ENCODE data around the gene PLEKHJ1.

Gene PLEKHJ1

GRCh38 chr19:2234996-2235380 lies 1.1 kb downstream of the PLEKHJ1 start:
- DNase-seq: no peak

- no peak for DNase-seq
Measured at GRCh38 chr19:2233601-2234280, 2.4 kb downstream of the PLEKHJ1 start.

GRCh38 chr19:2232286-2233151 lies 3.6 kb downstream of the PLEKHJ1 start:
- DNase-seq: no peak

- DNase-seq: no peak
Measured at GRCh38 chr19:2231621-2232221, 4.4 kb downstream of the PLEKHJ1 start.

- DNase-seq: no peak
Measured at GRCh38 chr19:2230807-2231533, 5.2 kb downstream of the PLEKHJ1 start.

GRCh38 chr19:2230033-2230531 lies 6.0 kb downstream of the PLEKHJ1 start:
- no peak for DNase-seq

- no peak for DNase-seq
Measured at GRCh38 chr19:2229103-2230032, 6.8 kb downstream of the PLEKHJ1 start.

- no peak for DNase-seq
Measured at GRCh38 chr19:2228157-2229030, 7.7 kb downstream of the PLEKHJ1 start.

- DNase-seq: no peak
Measured at GRCh38 chr19:2227415-2228156, 8.5 kb downstream of the PLEKHJ1 start.

GRCh38 chr19:2226840-2227360 lies 9.2 kb downstream of the PLEKHJ1 start:
- no peak for DNase-seq

- no peak for DNase-seq
Measured at GRCh38 chr19:2226051-2226839, 9.9 kb downstream of the PLEKHJ1 start.

- DNase-seq: no peak
Measured at GRCh38 chr19:2225415-2226050, 10.6 kb downstream of the PLEKHJ1 start.

GRCh38 chr19:2224754-2225349 lies 11.3 kb downstream of the PLEKHJ1 start:
- DNase-seq: no peak

GRCh38 chr19:2223959-2224358 lies 12.2 kb downstream of the PLEKHJ1 start:
- no peak for DNase-seq

GRCh38 chr19:2223391-2223790 lies 12.7 kb downstream of the PLEKHJ1 start:
- DNase-seq: no peak

GRCh38 chr19:2221918-2222317 lies 14.2 kb downstream of the PLEKHJ1 start:
- no peak for DNase-seq

GRCh38 chr19:2221250-2221831 lies 14.8 kb downstream of the PLEKHJ1 start:
- no peak for DNase-seq

GRCh38 chr19:2219726-2220125 lies 16.4 kb downstream of the PLEKHJ1 start:
- DNase-seq: no peak
